ENCODE measurements around the gene IVNS1ABP. TPM values are rescaled to one million over a fixed set of nuclear protein-coding genes. Genes with fewer than 3 reads are reported as not detected.

IVNS1ABP gene
- total and polyA plus RNA-seq, 9 of the 15 experiments (the other 6 are each of a cell fraction or from before 2014, with no cell fraction given): 30.6 to 126 (median 77.7) TPM

DNA sequence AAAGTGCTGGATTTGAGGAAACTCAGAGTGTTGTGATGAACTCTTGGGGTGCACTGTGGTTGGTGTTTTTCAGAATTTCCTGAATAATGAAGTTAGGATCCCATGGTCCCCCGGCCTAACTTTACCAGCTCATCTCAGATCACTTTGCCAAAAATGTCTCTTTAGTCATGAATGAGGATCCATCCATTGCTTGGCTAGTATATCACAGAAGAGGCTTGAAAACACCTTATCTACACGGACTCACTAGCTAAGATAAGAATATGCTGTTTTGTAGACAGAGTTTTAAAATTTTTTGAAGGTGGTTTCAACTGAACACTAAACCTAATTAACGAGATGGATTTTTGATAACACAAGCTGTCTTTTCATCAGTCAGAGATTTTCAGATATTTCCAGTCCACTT, 53.8 kb downstream of the IVNS1ABP start (continued):
- TF ChIP-seq ZNF12 (CRISPR knock-in tag; IDR thresholded peaks at IDR 0.05): no peak

- H3K4me3 ChIP-seq: no peak overlapping the region
- intact Hi-C loops (cut with micrococcal nuclease) (no loop called here), in situ Hi-C loops (cut with MboI) (no loop called here)
- H3K9me3 ChIP-seq (replicated peaks; ENCODE audit: control insufficient read depth, insufficient read depth, low read depth, low read length): peaks cover 3% of the 10 kb centered on the region; the same call in 1 of the 2 replicates
- no TSS peak for BruUV-seq (replicated peaks)
- CTCF ChIA-PET (ENCODE audit: low intra/inter-chr PET ratio): no interaction called here
- ATAC-seq (peak; percentile 11; the same call in 2 of the 3 replicates), FAIRE-seq (no peak), DNase-seq (ENCODE audit: extremely low read depth in 1 of 4, low spot score in 3 of 4) (no peak)
- peaks cover 2 to 32% of the 10 kb centered on the region in 2 experiments; a peak in 4 of 5 replicates for H3K4me1 ChIP-seq (replicated peaks in 1 of 2; ENCODE audit: control insufficient read depth in 2 of 2, insufficient read depth in 2 of 2, low read length in 2 of 2)
- TF ChIP-seq ZSCAN32 (CRISPR knock-in tag; IDR thresholded peaks at IDR 0.05) (no peak), TRIM25 (IDR thresholded peaks at IDR 0.05; ENCODE audit: borderline replicate concordance) (no peak), THRAP3 (IDR thresholded peaks at IDR 0.05; ENCODE audit: borderline replicate concordance) (no peak), ZNF644 (tag; IDR thresholded peaks at IDR 0.05; ENCODE audit: low read depth) (no peak), CREB3L1 (IDR thresholded peaks at IDR 0.05; ENCODE audit: borderline replicate concordance, low read depth) (no peak), ZNF277 (CRISPR knock-in tag; IDR thresholded peaks at IDR 0.05; ENCODE audit: borderline replicate concordance) (no peak), KAT8 (IDR thresholded peaks at IDR 0.05; ENCODE audit: low read depth) (no peak), ZZZ3 (IDR thresholded peaks at IDR 0.05) (no peak), HLTF (IDR thresholded peaks at IDR 0.05) (no peak), NFE2 (IDR thresholded peaks at IDR 0.05; ENCODE audit: low read depth) (no peak), ZNF444 (CRISPR knock-in tag; IDR thresholded peaks at IDR 0.05) (no peak)
- POLR2A ChIA-PET: interaction anchor here (1.6 kb wide), 2 partner anchors 9 to 12 kb away, joined by 4 to 5 read pairs; no protein-coding TSS in a partner anchor
- H3K4me2 ChIP-seq (ENCODE audit: insufficient read depth, low read length): no peak overlapping the region
- H3K79me2 ChIP-seq (ENCODE audit: control insufficient read depth, insufficient read depth, low read length): no peaks in the 10 kb centered on the region
- WGBS (ENCODE audit: insufficient coverage, low coverage, missing lambda C conversion rate): 68% methylated on average over 1 of the region's 1 CpG
- H3K27me3 ChIP-seq (ENCODE audit: control insufficient read depth in 2 of 2, insufficient read depth in 2 of 2, low read length in 2 of 2): no peaks in the 10 kb centered on the region
- no peak overlapping the region for H3K9ac ChIP-seq (ENCODE audit: insufficient read depth in 1 of 2, low read depth in 2 of 2, low read length in 2 of 2)
- H3K27ac ChIP-seq (ENCODE audit: extremely low read depth, low read depth, low read length): no peak overlapping the region
- no peaks in the 10 kb centered on the region for H3K9me1 ChIP-seq (ENCODE audit: control insufficient read depth, insufficient read depth, low read length)
- H3K36me3 ChIP-seq (ENCODE audit: control insufficient read depth, insufficient read depth, low read length): no peaks in the 10 kb centered on the region
- no peaks in the 10 kb centered on the region for H4K20me1 ChIP-seq (replicated peaks; ENCODE audit: control insufficient read depth, insufficient read depth, low read length)
- H2AFZ ChIP-seq (ENCODE audit: low read depth, low read length): peak overlapping the region; percentile 46
Measured at GRCh38 chr1:185262151-185262550, 54.9 kb downstream of the IVNS1ABP start.
